Loucy (cell line): ENCODE data around the gene TMEM169.

Source experiments
- H2AFZ ChIP-seq: fragments of 200-600 bp; sonication (generic); 2 replicates; pipeline ENCODE4 v1.6.0; 2016; ENCODE audit warnings: antibody characterized with exemption, mild to moderate bottlenecking, low read length, moderate library complexity
- H3F3A ChIP-seq: fragments of 200-600 bp; 2 replicates; pipeline ENCODE4 v1.6.0; 2016; ENCODE audit warnings: antibody characterized with exemption, low read depth, mild to moderate bottlenecking
- H3K27me3 ChIP-seq: fragments of 200-600 bp; sonication (generic); 2 replicates; pipeline ENCODE4 v1.6.1; 2014; ENCODE audit warnings: low read length, mild to moderate bottlenecking; ENCODE audit not compliant: insufficient read depth, poor library complexity, severe bottlenecking
- H3K36me3 ChIP-seq: fragments of 200-600 bp; sonication (generic); 2 replicates; pipeline ENCODE4 v1.6.1; 2016; ENCODE audit warnings: low read length; ENCODE audit not compliant: insufficient read depth
- H3K4me1 ChIP-seq: fragments of 200-600 bp; sonication (generic); 2 replicates; pipeline ENCODE4 v1.5.1; 2014; ENCODE audit warnings: low read length, mild to moderate bottlenecking; ENCODE audit not compliant: insufficient read depth, poor library complexity, severe bottlenecking
- H3K4me2 ChIP-seq: fragments of 200-600 bp; sonication (generic); 2 replicates; pipeline ENCODE4 v1.6.0; 2014; ENCODE audit warnings: antibody characterized with exemption, low read length, low read depth, mild to moderate bottlenecking; ENCODE audit not compliant: poor library complexity, severe bottlenecking
- H3K4me3 ChIP-seq: fragments of 200-600 bp; sonication (generic); 2 replicates; pipeline ENCODE4 v1.5.1; 2014; ENCODE audit warnings: low read length, mild to moderate bottlenecking, mixed read lengths; ENCODE audit not compliant: poor library complexity, severe bottlenecking
- H3K79me2 ChIP-seq: fragments of 200-600 bp; sonication (generic); 2 replicates; pipeline ENCODE4 v1.6.1; 2014; ENCODE audit warnings: low read length; ENCODE audit not compliant: insufficient read depth
- H3K9ac ChIP-seq: fragments of 200-600 bp; sonication (generic); 2 replicates; pipeline ENCODE4 v1.6.0; 2014; ENCODE audit warnings: mild to moderate bottlenecking, low read depth, low read length, moderate library complexity; ENCODE audit not compliant: poor library complexity, severe bottlenecking
- H3K9me2 ChIP-seq: fragments of 200-600 bp; sonication (generic); replicated peaks from 2 replicates; pipeline ENCODE4 v1.6.1; 2016; ENCODE audit warnings: low read depth, low read length, mixed read lengths
- H3K9me3 ChIP-seq: fragments of 200-600 bp; sonication (generic); 2 replicates; pipeline ENCODE4 v1.6.1; 2014; ENCODE audit warnings: mild to moderate bottlenecking, antibody characterized with exemption, low read length, low read depth; ENCODE audit not compliant: insufficient read depth
- H4K20me1 ChIP-seq: fragments of 200-600 bp; sonication (generic); 2 replicates; pipeline ENCODE4 v1.6.0; 2014; ENCODE audit warnings: antibody characterized with exemption, low read length, mild to moderate bottlenecking; ENCODE audit not compliant: insufficient read depth, poor library complexity, severe bottlenecking
- EZH2phosphoT487 ChIP-seq: fragments of 200-600 bp; IDR thresholded peaks from 2 replicates; pipeline ENCODE4 v1.6.1; 2018; ENCODE audit warnings: antibody characterized with exemption, mild to moderate bottlenecking, moderate library complexity, borderline replicate concordance
- TF ChIP-seq, protein P1 (sequence below): fragments of 200-600 bp; sonication (generic); conservative IDR thresholded peaks from 2 replicates; pipeline ENCODE4 v1.5.1; 2014; ENCODE audit warnings: mild to moderate bottlenecking, antibody characterized with exemption, low read length

Gene TMEM169

DNA sequence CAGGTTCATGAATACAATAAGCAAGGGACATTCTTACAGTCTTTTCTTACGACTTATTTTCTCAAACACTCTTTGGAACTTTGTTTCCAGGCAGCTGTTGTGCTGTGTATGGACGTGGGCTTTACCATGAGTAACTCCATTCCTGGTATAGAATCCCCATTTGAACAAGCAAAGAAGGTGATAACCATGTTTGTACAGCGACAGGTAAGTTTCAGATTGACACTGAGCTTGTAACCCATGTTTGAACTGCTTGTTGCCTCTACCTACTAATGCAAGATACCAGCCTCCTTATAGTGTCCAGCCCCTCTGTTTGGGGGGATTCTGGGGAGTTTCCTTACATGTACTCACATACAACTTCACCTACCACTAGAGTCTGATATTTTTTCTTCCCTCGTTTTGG is 31.2 kb downstream of the TMEM169 start:
- H3K4me1 ChIP-seq, result peaks cover 80% of the 10 kb centered on the region
- TF ChIP-seq EZH2phosphoT487, result no peak
- TF ChIP-seq, protein P1, sequence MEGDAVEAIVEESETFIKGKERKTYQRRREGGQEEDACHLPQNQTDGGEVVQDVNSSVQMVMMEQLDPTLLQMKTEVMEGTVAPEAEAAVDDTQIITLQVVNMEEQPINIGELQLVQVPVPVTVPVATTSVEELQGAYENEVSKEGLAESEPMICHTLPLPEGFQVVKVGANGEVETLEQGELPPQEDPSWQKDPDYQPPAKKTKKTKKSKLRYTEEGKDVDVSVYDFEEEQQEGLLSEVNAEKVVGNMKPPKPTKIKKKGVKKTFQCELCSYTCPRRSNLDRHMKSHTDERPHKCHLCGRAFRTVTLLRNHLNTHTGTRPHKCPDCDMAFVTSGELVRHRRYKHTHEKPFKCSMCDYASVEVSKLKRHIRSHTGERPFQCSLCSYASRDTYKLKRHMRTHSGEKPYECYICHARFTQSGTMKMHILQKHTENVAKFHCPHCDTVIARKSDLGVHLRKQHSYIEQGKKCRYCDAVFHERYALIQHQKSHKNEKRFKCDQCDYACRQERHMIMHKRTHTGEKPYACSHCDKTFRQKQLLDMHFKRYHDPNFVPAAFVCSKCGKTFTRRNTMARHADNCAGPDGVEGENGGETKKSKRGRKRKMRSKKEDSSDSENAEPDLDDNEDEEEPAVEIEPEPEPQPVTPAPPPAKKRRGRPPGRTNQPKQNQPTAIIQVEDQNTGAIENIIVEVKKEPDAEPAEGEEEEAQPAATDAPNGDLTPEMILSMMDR, result no peak
- peaks cover 60% of the 10 kb centered on the region for H3K36me3 ChIP-seq

DNA sequence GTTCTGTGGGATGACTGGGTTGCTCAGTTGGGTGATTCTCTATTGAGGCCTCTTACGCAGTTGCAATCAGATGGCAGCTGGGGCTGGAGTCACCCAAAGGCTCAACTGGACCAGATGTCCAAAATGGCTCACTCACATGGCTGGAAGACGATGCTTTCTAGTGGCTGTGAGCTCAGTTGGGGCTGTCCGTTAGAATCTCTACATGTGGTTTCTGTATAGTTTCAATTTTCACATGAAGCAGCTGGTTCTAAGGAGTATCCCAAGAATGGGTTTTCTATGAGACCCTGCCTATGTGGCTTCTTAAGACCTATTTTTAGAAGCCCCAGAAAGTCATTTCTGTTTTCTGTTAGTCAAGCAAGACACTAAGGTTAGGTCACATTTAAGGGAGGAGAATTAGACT is 31.9 kb downstream of the TMEM169 start:
- Histone ChIP-seq H3K36me3 (peaks cover 66% of the 10 kb centered on the region), H3K9ac (peak overlapping the region; percentile 99), H3K4me1 (peaks cover 79% of the 10 kb centered on the region), H3F3A (peaks cover 21% of the 10 kb centered on the region), H4K20me1 (peaks cover 53% of the 10 kb centered on the region), H2AFZ (no peak overlapping the region), H3K4me2 (peak overlapping the region; percentile 94), H3K9me2 (no peaks in the 10 kb centered on the region), H3K4me3 (peak overlapping the region; percentile 91), H3K9me3 (no peaks in the 10 kb centered on the region), H3K27me3 (peaks cover 8% of the 10 kb centered on the region), H3K79me2 (peaks cover 92% of the 10 kb centered on the region)
- TF ChIP-seq, protein P1, result no peak
- TF ChIP-seq EZH2phosphoT487, result no peak

More for the DNA sequence above, 31.2 kb downstream of the TMEM169 start:
- Histone ChIP-seq H2AFZ (no peak overlapping the region), H3F3A (peaks cover 25% of the 10 kb centered on the region), H3K4me2 (peak overlapping the region; percentile 94), H3K27me3 (peaks cover 8% of the 10 kb centered on the region), H3K9me2 (no peaks in the 10 kb centered on the region), H3K79me2 (peaks cover 89% of the 10 kb centered on the region), H3K9ac (peak overlapping the region; percentile 99), H3K4me3 (peak overlapping the region; percentile 91), H3K9me3 (no peaks in the 10 kb centered on the region), H4K20me1 (peaks cover 53% of the 10 kb centered on the region)

DNA sequence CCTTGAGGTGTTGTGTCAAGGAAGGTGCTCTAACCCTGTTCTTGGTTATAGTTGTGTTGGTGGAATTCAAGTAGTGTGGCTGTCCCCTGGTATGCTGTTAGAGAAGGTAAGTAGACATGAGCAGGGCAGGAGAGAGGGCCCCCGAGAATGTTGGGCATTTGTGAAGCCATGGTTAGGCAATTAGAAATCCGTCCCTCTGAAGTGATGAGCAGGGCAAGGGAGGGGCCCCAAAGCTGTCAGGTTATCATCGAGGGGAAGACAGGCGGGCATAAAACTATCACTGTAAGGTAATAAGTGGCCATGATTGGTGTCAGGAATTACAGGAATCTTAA is 32.6 kb downstream of the TMEM169 start:
- peaks cover 7% of the 10 kb centered on the region for H3K27me3 ChIP-seq
- H3K79me2 ChIP-seq, result peaks cover 97% of the 10 kb centered on the region
- no peaks in the 10 kb centered on the region for H3K9me3 ChIP-seq
- no peak overlapping the region for H2AFZ ChIP-seq
- peak overlapping the region; percentile 91 for H3K4me3 ChIP-seq
- H3K4me2 ChIP-seq, result peak overlapping the region; percentile 94
- H4K20me1 ChIP-seq, result peaks cover 56% of the 10 kb centered on the region
- no peak for TF ChIP-seq EZH2phosphoT487
- TF ChIP-seq, protein P1, result no peak
- peaks cover 21% of the 10 kb centered on the region for H3F3A ChIP-seq
- H3K9me2 ChIP-seq, result no peaks in the 10 kb centered on the region
- H3K9ac ChIP-seq, result peak overlapping the region; percentile 46
- peaks cover 74% of the 10 kb centered on the region for H3K36me3 ChIP-seq
- H3K4me1 ChIP-seq, result peaks cover 82% of the 10 kb centered on the region
